GM23338 (cell line): Measurements from ENCODE around the gene IFNA5. TPM values are rescaled to one million over a fixed set of nuclear protein-coding genes. Genes with fewer than 3 reads are reported as not detected.

Source experiments
- ATAC-seq: fragments of 200-7000 bp; cut with Tn5 transposase; 3 replicates; pipeline ENCODE4 v1.9.1; 2020
- DNase-seq: peaks from one replicate; pipeline ENCODE4 v3.0.0-alpha.2; 2015; ENCODE audit warnings: low spot score
- H2AFZ ChIP-seq: fragments of 200-600 bp; sonication (generic); 2 replicates; pipeline ENCODE4 v1.8.0; 2016; ENCODE audit warnings: antibody characterized with exemption, mild to moderate bottlenecking, moderate library complexity
- H3F3A ChIP-seq: fragments of 200-600 bp; sonication (generic); replicated peaks from 2 replicates; pipeline ENCODE4 v1.8.0; 2017; ENCODE audit warnings: antibody characterized with exemption, mixed run types, low read depth
- H3K27ac ChIP-seq: fragments of 200-600 bp; sonication (generic); 2 replicates; pipeline ENCODE4 v1.6.1; 2016; ENCODE audit warnings: low read depth
- H3K27me3 ChIP-seq: fragments of 200-600 bp; sonication (generic); 2 replicates; pipeline ENCODE4 v1.8.0; 2016; ENCODE audit warnings: mild to moderate bottlenecking, mixed run types, moderate library complexity; ENCODE audit not compliant: insufficient read depth
- H3K36me3 ChIP-seq: fragments of 200-600 bp; sonication (generic); 2 replicates; pipeline ENCODE4 v1.8.0; 2016; ENCODE audit warnings: mild to moderate bottlenecking; ENCODE audit not compliant: insufficient read depth
- H3K4me1 ChIP-seq: fragments of 200-600 bp; sonication (generic); 2 replicates; pipeline ENCODE4 v1.8.0; 2016; ENCODE audit warnings: mild to moderate bottlenecking, moderate library complexity; ENCODE audit not compliant: insufficient read depth
- H3K4me2 ChIP-seq: fragments of 200-600 bp; sonication (generic); 2 replicates; pipeline ENCODE4 v1.7.1; 2017; ENCODE audit warnings: mixed run types
- H3K4me3 ChIP-seq: fragments of 200-600 bp; sonication (generic); 2 replicates; pipeline ENCODE4 v1.6.1; 2016; ENCODE audit warnings: mixed run types
- H3K79me2 ChIP-seq: fragments of 200-600 bp; sonication (generic); replicated peaks from 2 replicates; pipeline ENCODE4 v1.8.0; 2017; ENCODE audit warnings: mild to moderate bottlenecking; ENCODE audit not compliant: insufficient read depth
- H3K9me2 ChIP-seq: fragments of 200-600 bp; sonication (generic); 2 replicates; pipeline ENCODE4 v1.8.0; 2017; ENCODE audit not compliant: insufficient read depth
- H4K20me1 ChIP-seq: fragments of 200-600 bp; sonication (generic); replicated peaks from 2 replicates; pipeline ENCODE4 v1.8.0; 2017; ENCODE audit warnings: mild to moderate bottlenecking; ENCODE audit not compliant: insufficient read depth
- H3K27ac Mint-ChIP-seq: 2 replicates; pipeline ENCODE4 v1.8.0; 2020; ENCODE audit warnings: inconsistent platforms, mild to moderate bottlenecking, moderate library complexity, mixed read lengths
- H3K27me3 Mint-ChIP-seq: 3 replicates; pipeline ENCODE4 v1.8.0; 2022; ENCODE audit warnings: low read depth, mild to moderate bottlenecking, moderate library complexity, mixed read lengths, inconsistent platforms; ENCODE audit not compliant: insufficient read depth, poor library complexity
- H3K36me3 Mint-ChIP-seq: 3 replicates; pipeline ENCODE4 v1.8.0; 2021; ENCODE audit warnings: low read depth, mild to moderate bottlenecking, inconsistent platforms, moderate library complexity, mixed read lengths
- H3K4me1 Mint-ChIP-seq: 3 replicates; pipeline ENCODE4 v1.8.0; 2020; ENCODE audit warnings: mild to moderate bottlenecking, inconsistent platforms, mixed read lengths
- H3K4me3 Mint-ChIP-seq: 3 replicates; pipeline ENCODE4 v1.8.0; 2021; ENCODE audit warnings: moderate library complexity, mild to moderate bottlenecking, inconsistent platforms, mixed read lengths
- H3K9me3 Mint-ChIP-seq: 3 replicates; pipeline ENCODE4 v1.8.0; 2020; ENCODE audit warnings: moderate library complexity, mild to moderate bottlenecking, inconsistent platforms, mixed read lengths
- CREB1 ChIP-seq: fragments of 250-450 bp; sonication (Bioruptor Pico); IDR thresholded peaks from 2 replicates; pipeline ENCODE4 v1.5.0; 2020; ENCODE audit warnings: low read depth, mild to moderate bottlenecking, moderate library complexity
- EZH2 ChIP-seq: fragments of 200-600 bp; sonication (generic); IDR thresholded peaks from one replicate; pipeline ENCODE4 v1.8.0; 2017; ENCODE audit warnings: antibody characterized with exemption, mild to moderate bottlenecking, low read depth; ENCODE audit not compliant: unreplicated experiment
- JUNB ChIP-seq: IDR thresholded peaks from one replicate; pipeline ENCODE4 v1.6.1; 2016; ENCODE audit warnings: antibody characterized with exemption; ENCODE audit not compliant: unreplicated experiment
- POLR2AphosphoS5 ChIP-seq: IDR thresholded peaks from 2 replicates; pipeline ENCODE4 v1.6.1; 2016; ENCODE audit warnings: antibody characterized with exemption, low read depth
- REST ChIP-seq: IDR thresholded peaks from one replicate; pipeline ENCODE4 v1.6.1; 2018; ENCODE audit warnings: antibody characterized with exemption; ENCODE audit not compliant: unreplicated experiment
- STAT1 ChIP-seq: IDR thresholded peaks from one replicate; pipeline ENCODE4 v1.6.1; 2016; ENCODE audit warnings: antibody characterized with exemption; ENCODE audit not compliant: unreplicated experiment
- polyA plus RNA-seq: library from polyadenylated mRNA; unstranded; fragments of >200 nt; fragmentation: Nextera tagmentation; extraction: Ambion mirVana; gene quantifications from 2 replicates; pipeline ENCODE4 v1.2.1, GENCODE V29; 2016
- total RNA-seq: library from RNA; depleted of rRNA; stranded (reverse); fragments of >200 nt; shearing (Covaris generic); gene quantifications from 2 replicates; pipeline ENCODE4 v1.2.3, GENCODE V29; 2014
- TF ChIP-seq, protein P1 (sequence below): IDR thresholded peaks from 2 replicates; pipeline ENCODE4 v1.6.1; 2016; ENCODE audit warnings: antibody characterized with exemption

The IFNA5 gene
- total and polyA plus RNA-seq, 2 experiments from 2014 or later, result not detected

DNA sequence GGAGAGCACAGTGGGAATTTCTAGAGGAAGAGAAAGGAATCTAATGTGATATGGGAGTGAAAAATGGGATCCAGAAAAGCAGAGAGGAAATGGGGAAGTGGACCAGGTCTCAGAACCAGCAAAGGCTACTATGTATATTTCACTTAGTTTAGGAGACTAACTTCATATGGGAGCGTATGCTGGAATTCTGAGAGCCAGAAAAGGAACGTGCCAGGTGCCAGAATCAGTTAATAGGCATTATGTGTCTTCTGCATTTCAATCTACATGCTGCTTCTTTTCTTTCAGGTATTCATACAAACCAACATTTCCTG is 36.8 kb downstream of the IFNA5 start (continued):
- TF ChIP-seq, protein P1, sequence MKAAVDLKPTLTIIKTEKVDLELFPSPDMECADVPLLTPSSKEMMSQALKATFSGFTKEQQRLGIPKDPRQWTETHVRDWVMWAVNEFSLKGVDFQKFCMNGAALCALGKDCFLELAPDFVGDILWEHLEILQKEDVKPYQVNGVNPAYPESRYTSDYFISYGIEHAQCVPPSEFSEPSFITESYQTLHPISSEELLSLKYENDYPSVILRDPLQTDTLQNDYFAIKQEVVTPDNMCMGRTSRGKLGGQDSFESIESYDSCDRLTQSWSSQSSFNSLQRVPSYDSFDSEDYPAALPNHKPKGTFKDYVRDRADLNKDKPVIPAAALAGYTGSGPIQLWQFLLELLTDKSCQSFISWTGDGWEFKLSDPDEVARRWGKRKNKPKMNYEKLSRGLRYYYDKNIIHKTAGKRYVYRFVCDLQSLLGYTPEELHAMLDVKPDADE, result no peak
- TF ChIP-seq JUNB (no peak), REST (no peak), POLR2AphosphoS5 (no peak), CREB1 (CRISPR knock-in tag) (no peak), STAT1 (no peak), EZH2 (no peak)

GRCh38 chr9:21267485-21268346 is 37.4 kb downstream of the IFNA5 start:
- Histone ChIP-seq H3K27me3 (peaks cover 92% of the 10 kb centered on the region), H3K4me2 (no peak overlapping the region), H3K27ac (no peak overlapping the region), H2AFZ (no peak overlapping the region), H3K79me2 (no peaks in the 10 kb centered on the region), H3K4me3 (no peak overlapping the region), H3K9me2 (no peaks in the 10 kb centered on the region), H4K20me1 (no peaks in the 10 kb centered on the region; the same call in 1 of the 2 replicates), H3K4me1 (no peaks in the 10 kb centered on the region), H3K36me3 (no peaks in the 10 kb centered on the region), H3F3A (no peaks in the 10 kb centered on the region)
- Mint-ChIP-seq H3K4me3 (no peak overlapping the region), H3K36me3 (no peaks in the 10 kb centered on the region), H3K27ac (no peak overlapping the region), H3K27me3 (peaks cover 74% of the 10 kb centered on the region), H3K4me1 (peaks cover 5% of the 10 kb centered on the region; the same call in 1 of the 3 replicates), H3K9me3 (peaks cover 5% of the 10 kb centered on the region; the same call in 2 of the 3 replicates)
- no peak for DNase-seq
- no peak for TF ChIP-seq EZH2
- no peak for ATAC-seq
